A673 (cell line): ENCODE results near the gene NR1H3. TPM values are rescaled to one million over a fixed set of nuclear protein-coding genes. Genes with fewer than 3 reads are reported as not detected.
"Not testable (repeated sequence)": the region's sequence is repeated elsewhere in the genome, so short reads cannot be mapped to it uniquely, and the experiment has no call there.

ENCODE experiments used
- BruUV-seq: library from RNA; stranded (reverse); fragments of 400-500 nt; replicated peaks from 2 replicates; lab custom pipeline; 2021; lab: Mats Ljungman, UMichigan
- CTCF ChIA-PET: fragments of 300-600 bp; sonication (Branson Sonifier 250); formaldehyde crosslinking; loops from one replicate; lab custom pipeline; 2022; ENCODE audit warnings: antibody characterized with exemption; lab: Charles Lee
- POLR2A ChIA-PET: fragments of 300-600 bp; sonication (Branson Sonifier 250); formaldehyde crosslinking; loops from one replicate; lab custom pipeline; 2022; ENCODE audit warnings: antibody characterized with exemption; ENCODE audit not compliant: low non-redundant PET; lab: Charles Lee
- DNase-seq: peaks from one replicate; pipeline ENCODE4 v3.0.0-alpha.2; 2015; ENCODE audit warnings: low spot score
- H3K27ac ChIP-seq: fragments of 200-600 bp; sonication (generic); 2 replicates; pipeline ENCODE4 v1.5.1; 2016; ENCODE audit warnings: mixed run types, low read depth, mild to moderate bottlenecking, mixed read lengths, antibody characterized with exemption, low read length; ENCODE audit not compliant: poor library complexity, severe bottlenecking
- H3K27me3 ChIP-seq: fragments of 200-600 bp; sonication (generic); replicated peaks from 2 replicates; pipeline ENCODE4 v1.6.1; 2017; ENCODE audit warnings: mixed run types, low read depth, mild to moderate bottlenecking, mixed read lengths, antibody characterized with exemption, low read length; ENCODE audit not compliant: insufficient read depth, poor library complexity
- H3K36me3 ChIP-seq: fragments of 200-600 bp; sonication (generic); 2 replicates; pipeline ENCODE4 v1.6.1; 2016; ENCODE audit warnings: mixed run types, mild to moderate bottlenecking, mixed read lengths, antibody characterized with exemption, low read length; ENCODE audit not compliant: insufficient read depth, poor library complexity, severe bottlenecking
- H3K4me1 ChIP-seq: fragments of 200-600 bp; sonication (generic); 2 replicates; pipeline ENCODE4 v1.6.1; 2017; ENCODE audit warnings: mixed run types, mild to moderate bottlenecking, mixed read lengths, antibody characterized with exemption, low read length; ENCODE audit not compliant: insufficient read depth, poor library complexity, severe bottlenecking
- H3K4me3 ChIP-seq: fragments of 200-600 bp; sonication (generic); 2 replicates; pipeline ENCODE4 v1.5.1; 2016; ENCODE audit warnings: low read depth, mixed run types, mild to moderate bottlenecking, mixed read lengths, low read length; ENCODE audit not compliant: poor library complexity, severe bottlenecking
- H3K9me3 ChIP-seq: fragments of 200-600 bp; sonication (generic); 2 replicates; pipeline ENCODE4 v1.6.1; 2016; ENCODE audit warnings: mixed run types, low read depth, mild to moderate bottlenecking, mixed read lengths, antibody characterized with exemption, low read length; ENCODE audit not compliant: poor library complexity, severe bottlenecking
- CTCF ChIP-seq: fragments of 300-800, 200-600 bp; sonication (generic); conservative IDR thresholded peaks from 2 replicates; pipeline ENCODE4 v1.5.1; 2017; ENCODE audit warnings: low read depth, mild to moderate bottlenecking, antibody characterized with exemption, low read length, moderate library complexity, mixed read lengths
- EZH2 ChIP-seq: fragments of 200-600 bp; sonication (generic); IDR thresholded peaks from 2 replicates; pipeline ENCODE4 v1.6.1; 2017; ENCODE audit warnings: borderline replicate concordance, low read depth, mild to moderate bottlenecking, mixed read lengths, antibody characterized with exemption, low read length; ENCODE audit not compliant: poor library complexity, severe bottlenecking
- intact Hi-C: fragments of 100-400 bp; cut with micrococcal nuclease; formaldehyde crosslinking; loops from one replicate; pipeline ENCODE4 v1.10.0; 2022; ENCODE audit not compliant: unreplicated experiment
- total RNA-seq: library from RNA; stranded (reverse); gene quantifications from 2 replicates; pipeline ENCODE4 v1.2.3, GENCODE V29; 2021

Gene NR1H3
- total RNA-seq, 1 experiment from 2014 or later: 14.5 TPM

DNA sequence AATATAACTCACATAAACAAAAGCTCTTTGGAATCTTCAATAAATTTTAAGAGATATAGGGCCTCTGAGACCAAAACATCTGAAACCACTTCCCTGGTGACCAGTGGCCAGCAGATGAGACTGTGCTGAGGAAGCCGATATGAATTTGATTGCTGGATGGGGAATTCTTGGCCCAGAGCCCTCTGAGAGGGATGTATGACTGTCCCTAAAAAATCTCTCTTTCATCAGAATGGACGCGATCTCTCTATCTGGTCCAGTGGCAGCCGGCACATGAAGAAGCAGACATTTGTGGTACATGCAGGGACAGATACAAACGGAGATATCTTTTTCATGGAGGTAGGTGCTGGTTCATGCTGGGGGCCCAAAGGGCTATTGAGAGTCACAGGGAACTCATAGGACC is 57.2 kb downstream of the NR1H3 start:
- POLR2A ChIA-PET: no interaction called here
- Histone ChIP-seq H3K4me3 (no peak overlapping the region), H3K27me3 (no peaks in the 10 kb centered on the region), H3K36me3 (peaks cover 79% of the 10 kb centered on the region), H3K9me3 (no peaks in the 10 kb centered on the region), H3K27ac (no peak overlapping the region), H3K4me1 (no peaks in the 10 kb centered on the region)
- intact Hi-C loops: no loop called here
- CTCF ChIA-PET: no interaction called here
- DNase-seq: no peak
- BruUV-seq: no TSS peak
- TF ChIP-seq CTCF (no peak), EZH2 (no peak)

- DNase-seq, H3K4me3 ChIP-seq, intact Hi-C loops, H3K27me3 ChIP-seq, BruUV-seq, H3K4me1 ChIP-seq, H3K9me3 ChIP-seq: not testable (repeated sequence)
- Histone ChIP-seq H3K27ac (peak overlapping the region; percentile 0), H3K36me3 (peaks cover 75% of the 10 kb centered on the region)
- ChIA-PET CTCF (interaction anchor here (0.7 kb wide), 1 partner anchor 848 kb away, joined by 4 read pairs; no protein-coding TSS in a partner anchor), POLR2A (interaction anchor here (0.6 kb wide), 2 partner anchors 23 to 353 kb away, joined by 3 to 5 read pairs; no protein-coding TSS in a partner anchor)
Observed at GRCh38 chr11:47316501-47316900, 58.7 kb downstream of the NR1H3 start.

GRCh38 chr11:47317064-47317828 is 59.5 kb downstream of the NR1H3 start:
- H3K4me3 ChIP-seq: no peak overlapping the region
- H3K27me3 ChIP-seq: no peaks in the 10 kb centered on the region
- no peaks in the 10 kb centered on the region for H3K4me1 ChIP-seq
- peaks cover 75% of the 10 kb centered on the region for H3K36me3 ChIP-seq
- no peaks in the 10 kb centered on the region for H3K9me3 ChIP-seq
- peak; percentile 55 for DNase-seq
- BruUV-seq: no TSS peak
- intact Hi-C loops: no loop called here
- POLR2A ChIA-PET: no interaction called here
- peak overlapping the region; percentile 0 for H3K27ac ChIP-seq
- TF ChIP-seq CTCF (no peak), EZH2 (no peak)
- CTCF ChIA-PET: no interaction called here

GRCh38 chr11:47318166-47318565 is 60.4 kb downstream of the NR1H3 start:
- DNase-seq: no peak
- H3K36me3 ChIP-seq: peaks cover 69% of the 10 kb centered on the region
- intact Hi-C loops: no loop called here
- no peaks in the 10 kb centered on the region for H3K9me3 ChIP-seq
- H3K4me3 ChIP-seq: no peak overlapping the region
- no peak for TF ChIP-seq CTCF
- no peak for TF ChIP-seq EZH2
- H3K27me3 ChIP-seq: no peaks in the 10 kb centered on the region
- ChIA-PET POLR2A (no interaction called here), CTCF (no interaction called here)
- peak overlapping the region; percentile 25 for H3K27ac ChIP-seq
- BruUV-seq: no TSS peak
- H3K4me1 ChIP-seq: no peaks in the 10 kb centered on the region
